ENCODE results near the gene GRK2. TPM values are rescaled to one million over a fixed set of nuclear protein-coding genes. Genes with fewer than 3 reads are reported as not detected.
A peak's percentile ranks its signal among the peaks of the same experiment; 100 is the strongest.

GRK2 gene
- total and polyA plus RNA-seq, 2 of the 13 experiments (the other 11 are each of a cell fraction or from before 2014, with no cell fraction given), result 31.3 to 42.4 TPM

DNA sequence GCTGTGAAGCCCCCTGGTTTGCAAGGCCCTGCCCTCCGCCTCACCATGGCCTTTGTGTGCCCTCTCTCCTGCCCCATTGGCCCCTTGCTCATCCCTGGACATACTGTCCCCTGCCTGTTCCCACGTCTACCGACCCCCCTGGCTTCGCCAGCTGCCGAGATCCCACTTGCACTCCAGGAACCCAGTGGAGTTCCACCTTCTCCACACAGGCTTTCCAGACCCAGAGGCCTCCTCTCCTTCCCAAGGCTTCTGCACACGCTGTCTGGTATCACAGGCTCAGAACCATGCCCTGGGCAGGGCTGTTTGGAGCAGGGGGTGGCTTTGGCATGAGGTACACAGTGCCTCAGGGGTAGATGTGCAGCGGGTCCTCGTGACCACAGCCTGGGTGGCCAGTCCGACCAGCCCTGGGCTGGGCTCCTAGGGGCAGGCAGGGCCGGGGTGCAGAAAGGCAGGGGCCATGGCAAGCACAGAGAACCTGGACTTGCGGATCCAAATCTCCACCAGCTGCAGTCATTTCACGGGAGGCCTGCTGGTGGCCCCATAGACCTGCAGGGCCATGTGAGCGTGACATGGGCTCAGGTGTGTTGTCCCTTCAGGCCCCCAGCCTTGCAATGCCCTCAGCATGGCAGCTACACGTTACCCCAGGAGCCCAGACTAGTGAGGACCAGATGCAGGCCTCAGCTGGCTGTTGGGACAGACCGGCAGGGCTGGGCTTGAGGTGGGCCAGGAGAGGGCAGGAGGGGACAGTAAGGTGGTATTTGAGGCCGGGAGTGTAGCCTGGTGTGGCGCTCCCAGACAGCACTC lies 9.5 kb downstream of the GRK2 start (continued):
- TF ChIP-seq, protein P1, sequence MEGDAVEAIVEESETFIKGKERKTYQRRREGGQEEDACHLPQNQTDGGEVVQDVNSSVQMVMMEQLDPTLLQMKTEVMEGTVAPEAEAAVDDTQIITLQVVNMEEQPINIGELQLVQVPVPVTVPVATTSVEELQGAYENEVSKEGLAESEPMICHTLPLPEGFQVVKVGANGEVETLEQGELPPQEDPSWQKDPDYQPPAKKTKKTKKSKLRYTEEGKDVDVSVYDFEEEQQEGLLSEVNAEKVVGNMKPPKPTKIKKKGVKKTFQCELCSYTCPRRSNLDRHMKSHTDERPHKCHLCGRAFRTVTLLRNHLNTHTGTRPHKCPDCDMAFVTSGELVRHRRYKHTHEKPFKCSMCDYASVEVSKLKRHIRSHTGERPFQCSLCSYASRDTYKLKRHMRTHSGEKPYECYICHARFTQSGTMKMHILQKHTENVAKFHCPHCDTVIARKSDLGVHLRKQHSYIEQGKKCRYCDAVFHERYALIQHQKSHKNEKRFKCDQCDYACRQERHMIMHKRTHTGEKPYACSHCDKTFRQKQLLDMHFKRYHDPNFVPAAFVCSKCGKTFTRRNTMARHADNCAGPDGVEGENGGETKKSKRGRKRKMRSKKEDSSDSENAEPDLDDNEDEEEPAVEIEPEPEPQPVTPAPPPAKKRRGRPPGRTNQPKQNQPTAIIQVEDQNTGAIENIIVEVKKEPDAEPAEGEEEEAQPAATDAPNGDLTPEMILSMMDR (CRISPR knock-in tag; IDR thresholded peaks at IDR 0.05), result peak; percentile 12; the same call in 1 of the 2 replicates
- no peak for TF ChIP-seq EZH2 (conservative IDR thresholded peaks at IDR 0.05; ENCODE audit: low read depth, low read length)
- no peak for TF ChIP-seq ZFYVE20 (CRISPR knock-in tag; IDR thresholded peaks at IDR 0.05; ENCODE audit: borderline replicate concordance, low read depth)
- TF ChIP-seq STAG1 (CRISPR knock-in tag; IDR thresholded peaks at IDR 0.05), result no peak

DNA sequence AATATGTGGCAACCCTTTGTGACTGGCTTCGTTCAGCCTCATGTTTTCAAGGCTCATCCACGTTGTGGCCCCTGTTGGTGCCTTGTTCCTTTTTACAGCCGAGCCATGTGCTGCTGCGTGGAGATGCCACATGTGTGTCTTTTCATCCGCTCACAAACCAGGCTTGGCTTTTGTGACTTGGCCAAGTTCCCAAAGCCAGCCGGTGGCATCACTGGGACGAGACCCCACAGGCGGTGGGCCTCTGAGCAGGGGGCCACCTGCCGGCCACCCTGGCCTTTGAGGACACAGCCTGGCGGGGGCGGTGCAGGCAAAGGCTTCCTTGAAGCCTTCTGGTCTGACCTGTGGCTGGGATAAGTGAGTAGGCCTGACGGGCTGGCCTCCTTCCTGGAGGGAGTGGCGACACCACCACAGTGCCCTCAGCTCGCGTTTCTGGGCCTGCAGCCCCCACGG lies 10.5 kb downstream of the GRK2 start:
- intact Hi-C loops (cut with micrococcal nuclease; ENCODE audit: unreplicated experiment) (no loop called here), in situ Hi-C loops (cut with HindIII; ENCODE audit: extremely low pct_ligation_motif_present, low pct_unique_long_range_greater_than_20kb) (no loop called here)
- H3K4me3 ChIP-seq (replicated peaks in 1 of 3; ENCODE audit: insufficient read depth in 1 of 3, low read depth in 2 of 3, low read length in 3 of 3), result no peak overlapping the region
- H3K4me1 ChIP-seq (ENCODE audit: insufficient read depth, low read length), result peaks cover 6% of the 10 kb centered on the region; the same call in 1 of the 2 replicates
- H3K4me2 ChIP-seq (ENCODE audit: low read depth, low read length), result no peak overlapping the region
- no peaks in the 10 kb centered on the region for H3K9me3 ChIP-seq (ENCODE audit: low read length)
- no TSS peak for BruUV-seq (replicated peaks)
- no peak overlapping the region for H2AFZ ChIP-seq (ENCODE audit: low read length)
- no peak overlapping the region for H3K27ac ChIP-seq (ENCODE audit: extremely low read length, insufficient read depth, low read length)
- H3K9ac ChIP-seq (ENCODE audit: insufficient read depth, low read depth, low read length), result no peak overlapping the region
- no peak for DNase-seq (ENCODE audit: low spot score)
- ATAC-seq, result no peak
- no peak for FAIRE-seq
- H3K79me2 ChIP-seq (ENCODE audit: insufficient read depth, low read length), result peaks cover 26% of the 10 kb centered on the region
- CTCF ChIA-PET (ENCODE audit: low intra/inter-chr PET ratio, low total read pairs), result no interaction called here
- no peak for TF ChIP-seq IRX3 (CRISPR knock-in tag; IDR thresholded peaks at IDR 0.05; ENCODE audit: borderline replicate concordance, low read depth)
- TF ChIP-seq ZNF564 (CRISPR knock-in tag; IDR thresholded peaks at IDR 0.05), result no peak
- no peak for TF ChIP-seq EZH2 (conservative IDR thresholded peaks at IDR 0.05; ENCODE audit: low read depth, low read length)
- TF ChIP-seq ZNF616 (CRISPR knock-in tag; IDR thresholded peaks at IDR 0.05; ENCODE audit: low read depth), result no peak
- TF ChIP-seq ZNF598 (CRISPR knock-in tag; IDR thresholded peaks at IDR 0.05; ENCODE audit: borderline replicate concordance), result no peak
- TF ChIP-seq NFIB (CRISPR knock-in tag; IDR thresholded peaks at IDR 0.05; ENCODE audit: borderline replicate concordance), result no peak
- H3K27me3 ChIP-seq (ENCODE audit: control insufficient read depth in 1 of 2, insufficient read depth in 2 of 2, low read length in 2 of 2), result no peaks in the 10 kb centered on the region
- peaks cover 34 to 66% of the 10 kb centered on the region in 2 experiments; a peak in 4 of 5 replicates for H3K36me3 ChIP-seq (replicated peaks in 1 of 2; ENCODE audit: control insufficient read depth in 1 of 2, insufficient read depth in 2 of 2, low read length in 2 of 2)
- peaks cover 32% of the 10 kb centered on the region; the same call in 1 of the 2 replicates for H4K20me1 ChIP-seq (ENCODE audit: insufficient read depth, low read length)
- WGBS (ENCODE audit: low lambda C conversion rate), result 92% methylated on average over 9 of the region's 16 CpGs
- POLR2A ChIA-PET, result interaction anchor here (1.7 kb wide), 1 partner anchor 12 kb away, joined by 8 read pairs; the partner anchor contains the start of gene ANKRD13D

All from HepG2 (cell line).